Stimulated activated memory B cell treated with anti-CD40 and anti-IgM and Interleukin-4, amounts not matched to agents 10 μg/mL and 1 μg/mL and 100 μg/mL, for 72 hours (primary cell): ENCODE measurements around the gene FLOT2.
"Not testable (repeated sequence)": the region's sequence is repeated elsewhere in the genome, so short reads cannot be mapped to it uniquely, and the experiment has no call there.

Experiments used
- ATAC-seq: fragments of 150-1000 bp; cut with Tn5 transposase; 2 replicates; pipeline ENCODE4 v1.10.0; 2021
- H3K27ac Mint-ChIP-seq: one replicate; pipeline ENCODE4 v1.8.0; 2022; ENCODE audit warnings: mild to moderate bottlenecking, mixed read lengths
- H3K27me3 Mint-ChIP-seq: one replicate; pipeline ENCODE4 v1.8.0; 2022; ENCODE audit warnings: mixed read lengths
- H3K36me3 Mint-ChIP-seq: one replicate; pipeline ENCODE4 v1.8.0; 2022; ENCODE audit warnings: mixed read lengths
- H3K4me1 Mint-ChIP-seq: one replicate; pipeline ENCODE4 v1.8.0; 2022; ENCODE audit warnings: mixed read lengths
- H3K4me3 Mint-ChIP-seq: one replicate; pipeline ENCODE4 v1.8.0; 2022; ENCODE audit warnings: mild to moderate bottlenecking, moderate library complexity, mixed read lengths
- H3K9me3 Mint-ChIP-seq: one replicate; pipeline ENCODE4 v1.8.0; 2022; ENCODE audit warnings: mixed read lengths

The FLOT2 gene

GRCh38 chr17:28858801-28859355 lies 38.7 kb downstream of the FLOT2 start:
- Mint-ChIP-seq H3K9me3 (no peaks in the 10 kb centered on the region), H3K27ac (peak overlapping the region; percentile 82), H3K4me1 (peaks cover 22% of the 10 kb centered on the region), H3K4me3 (no peak overlapping the region), H3K27me3 (no peaks in the 10 kb centered on the region), H3K36me3 (peaks cover 47% of the 10 kb centered on the region)
- ATAC-seq, result no peak

DNA sequence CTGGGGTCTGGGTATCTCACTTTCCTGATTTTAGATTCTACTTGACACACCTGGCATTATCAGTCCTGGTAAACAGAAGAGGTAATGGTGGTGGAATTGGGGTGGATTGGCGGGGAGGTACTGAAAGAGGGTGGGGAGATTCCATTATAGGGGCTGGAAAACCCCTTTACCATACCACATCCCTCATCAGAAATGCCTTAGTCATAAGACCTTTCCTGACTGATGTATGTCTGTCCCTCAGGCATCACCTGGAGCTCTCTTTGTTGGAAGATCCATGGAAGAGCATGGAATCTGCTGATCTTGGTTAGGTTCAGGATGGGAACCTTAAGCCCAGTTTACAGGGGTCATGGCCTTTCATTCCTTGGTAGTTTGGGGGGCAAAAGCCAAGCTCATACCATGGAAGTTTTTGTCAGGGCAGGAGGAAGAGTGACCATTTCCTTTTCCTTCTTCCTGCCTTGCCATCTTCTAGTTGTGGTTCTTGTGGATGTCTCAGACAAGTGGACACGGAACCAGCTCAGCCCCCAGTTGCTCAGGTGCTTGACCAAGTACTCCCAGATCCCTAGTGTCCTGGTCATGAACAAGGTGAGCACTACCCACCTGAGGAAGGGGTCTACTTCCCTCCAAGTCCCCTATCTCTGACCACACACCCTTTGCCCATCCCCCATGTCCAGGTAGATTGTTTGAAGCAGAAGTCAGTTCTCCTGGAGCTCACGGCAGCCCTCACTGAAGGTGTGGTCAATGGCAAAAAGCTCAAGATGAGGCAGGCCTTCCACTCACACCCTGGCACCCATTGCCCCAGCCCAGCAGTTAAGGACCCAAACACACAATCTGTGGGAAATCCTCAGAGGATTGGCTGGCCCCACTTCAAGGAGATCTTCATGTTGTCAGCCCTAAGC lies 39.4 kb downstream of the FLOT2 start:
- Mint-ChIP-seq H3K27ac (peak overlapping the region; percentile 82), H3K4me3 (no peak overlapping the region), H3K4me1 (peaks cover 22% of the 10 kb centered on the region), H3K27me3 (no peaks in the 10 kb centered on the region), H3K36me3 (peaks cover 47% of the 10 kb centered on the region), H3K9me3 (no peaks in the 10 kb centered on the region)
- ATAC-seq, result no peak

- Mint-ChIP-seq H3K27me3 (no peaks in the 10 kb centered on the region), H3K36me3 (peaks cover 34% of the 10 kb centered on the region), H3K4me1 (peaks cover 22% of the 10 kb centered on the region), H3K9me3 (no peaks in the 10 kb centered on the region), H3K4me3 (peak overlapping the region; percentile 46), H3K27ac (peak overlapping the region; percentile 44)
- ATAC-seq, result no peak
Observed at GRCh38 chr17:28856028-28856574, 41.4 kb downstream of the FLOT2 start.

- Mint-ChIP-seq H3K27me3 (no peaks in the 10 kb centered on the region), H3K27ac (peak overlapping the region; percentile 81), H3K4me1 (peaks cover 22% of the 10 kb centered on the region), H3K9me3 (no peaks in the 10 kb centered on the region), H3K36me3 (peaks cover 29% of the 10 kb centered on the region), H3K4me3 (peak overlapping the region; percentile 88)
- ATAC-seq, result no peak
Observed at GRCh38 chr17:28855336-28855679, 42.2 kb downstream of the FLOT2 start.

DNA sequence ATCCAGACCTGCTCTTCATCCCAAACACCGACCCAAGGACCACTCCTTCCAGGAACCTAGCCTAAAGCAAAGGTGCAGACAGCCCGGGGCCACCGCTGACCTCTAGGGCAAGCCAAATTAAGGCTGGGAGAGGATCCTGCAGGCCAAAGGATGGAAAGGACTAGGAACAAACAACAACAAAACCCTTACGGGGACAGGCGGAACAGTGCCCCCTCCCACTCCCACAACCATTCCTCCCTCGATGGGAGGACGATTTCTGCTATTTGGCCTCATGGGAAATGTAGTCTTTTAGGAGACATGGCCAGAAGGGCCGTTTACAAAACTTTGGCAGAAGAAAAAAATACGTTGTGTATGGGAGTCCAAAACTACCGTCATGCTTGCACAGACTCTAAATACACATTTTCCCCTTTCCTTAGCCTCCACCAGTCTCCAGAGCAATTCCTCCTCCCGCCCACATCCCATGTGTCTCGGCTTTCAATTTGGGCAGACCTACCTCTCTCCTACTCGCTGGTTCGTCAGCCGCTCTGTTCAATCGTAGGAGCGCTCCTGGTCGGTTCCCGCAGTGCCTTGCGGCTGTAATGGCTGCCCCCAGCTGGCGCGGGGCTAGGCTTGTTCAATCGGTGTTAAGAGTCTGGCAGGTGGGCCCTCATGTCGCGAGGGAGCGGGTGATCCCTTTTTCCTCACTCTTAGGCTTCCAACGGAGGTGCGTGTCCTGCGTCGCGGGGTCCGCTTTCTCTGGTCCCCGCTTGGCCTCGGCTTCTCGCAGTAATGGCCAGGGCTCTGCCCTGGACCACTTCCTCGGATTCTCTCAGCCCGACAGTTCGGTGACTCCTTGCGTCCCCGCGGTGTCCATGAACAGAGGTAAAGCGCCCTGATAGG lies 42.8 kb downstream of the FLOT2 start, which contains the start of gene ERAL1:
Gene ERAL1 (plus strand): TSS at position 560 of the 879 bp plus-strand sequence. CDS start 19 bp downstream, at position 579.
- H3K4me3 Mint-ChIP-seq, result peak within 1 kb of the TSS; percentile 88
- H3K27me3 Mint-ChIP-seq, result no peaks in the 10 kb centered on the region
- peaks cover 26% of the 10 kb centered on the region for H3K36me3 Mint-ChIP-seq
- H3K4me1 Mint-ChIP-seq, result peaks cover 22% of the 10 kb centered on the region
- peak; percentile 99 for ATAC-seq
- H3K27ac Mint-ChIP-seq, result peak within 1 kb of the TSS; percentile 81
- no peaks in the 10 kb centered on the region for H3K9me3 Mint-ChIP-seq

- Mint-ChIP-seq H3K27me3 (no peaks in the 10 kb centered on the region), H3K27ac (no peak overlapping the region), H3K4me3 (no peak overlapping the region), H3K36me3 (peaks cover 13% of the 10 kb centered on the region), H3K4me1 (peaks cover 14% of the 10 kb centered on the region), H3K9me3 (no peaks in the 10 kb centered on the region)
- no peak for ATAC-seq
Observed at GRCh38 chr17:28853295-28853694, 44.2 kb downstream of the FLOT2 start.

GRCh38 chr17:28849281-28849680 lies 48.3 kb downstream of the FLOT2 start:
- H3K27me3 Mint-ChIP-seq, result no peaks in the 10 kb centered on the region
- H3K36me3 Mint-ChIP-seq, result no peaks in the 10 kb centered on the region
- ATAC-seq, result no peak
- H3K4me3 Mint-ChIP-seq, result no peak overlapping the region
- no peak overlapping the region for H3K27ac Mint-ChIP-seq
- no peaks in the 10 kb centered on the region for H3K4me1 Mint-ChIP-seq
- no peaks in the 10 kb centered on the region for H3K9me3 Mint-ChIP-seq

DNA sequence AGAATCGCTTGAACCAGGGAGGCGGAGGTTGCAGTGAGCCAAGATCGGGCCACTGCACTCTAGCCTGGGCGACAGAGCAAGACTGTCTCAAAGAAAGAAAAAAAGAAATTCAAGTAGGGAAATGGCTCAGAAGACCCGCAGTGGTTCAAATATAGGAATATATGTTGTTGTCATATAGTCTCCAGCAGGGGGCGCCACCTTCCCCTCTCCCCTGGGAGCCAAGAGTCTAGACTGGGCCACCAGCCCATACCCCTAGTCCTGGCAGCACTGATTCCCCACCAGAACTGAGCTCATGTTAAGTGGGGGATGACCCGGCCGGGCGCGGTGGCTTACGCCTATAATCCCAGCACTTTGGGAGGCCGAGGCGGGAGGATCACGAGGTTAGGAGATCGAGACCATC lies 48.9 kb downstream of the FLOT2 start:
- not testable (repeated sequence) for H3K27me3 Mint-ChIP-seq, H3K27ac Mint-ChIP-seq, H3K4me1 Mint-ChIP-seq, H3K4me3 Mint-ChIP-seq, H3K36me3 Mint-ChIP-seq, ATAC-seq, H3K9me3 Mint-ChIP-seq

DNA sequence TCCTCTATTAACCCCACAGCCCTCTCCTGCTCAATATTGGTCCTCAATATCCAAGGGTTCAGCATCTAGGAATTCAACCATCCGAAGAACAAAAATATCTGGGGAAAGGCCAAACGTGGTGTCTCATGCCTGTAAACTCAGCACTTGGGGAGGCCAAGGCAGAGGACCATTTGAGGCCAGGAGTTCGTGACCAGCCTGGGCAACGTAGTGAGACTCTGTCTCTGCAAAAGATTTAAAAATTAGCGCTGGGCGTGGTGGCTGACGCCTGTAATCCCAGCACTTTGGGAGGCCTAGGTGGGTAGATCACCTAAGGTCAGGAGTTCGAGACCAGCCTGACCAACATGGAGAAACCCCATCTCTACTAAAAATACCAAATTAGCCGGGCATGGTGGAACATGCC lies 50.8 kb downstream of the FLOT2 start:
- H3K4me3 Mint-ChIP-seq, result not testable (repeated sequence)

GRCh38 chr17:28846231-28846630 lies 51.3 kb downstream of the FLOT2 start:
- Mint-ChIP-seq H3K4me1 (peaks cover 15% of the 10 kb centered on the region), H3K27me3 (no peaks in the 10 kb centered on the region), H3K9me3 (no peaks in the 10 kb centered on the region), H3K36me3 (no peaks in the 10 kb centered on the region), H3K4me3 (no peak overlapping the region), H3K27ac (no peak overlapping the region)
- no peak for ATAC-seq

More for the DNA sequence above, 50.8 kb downstream of the FLOT2 start:
- not testable (repeated sequence) for ATAC-seq, H3K36me3 Mint-ChIP-seq, H3K9me3 Mint-ChIP-seq, H3K27ac Mint-ChIP-seq, H3K27me3 Mint-ChIP-seq
- peaks cover 12% of the 10 kb centered on the region for H3K4me1 Mint-ChIP-seq

DNA sequence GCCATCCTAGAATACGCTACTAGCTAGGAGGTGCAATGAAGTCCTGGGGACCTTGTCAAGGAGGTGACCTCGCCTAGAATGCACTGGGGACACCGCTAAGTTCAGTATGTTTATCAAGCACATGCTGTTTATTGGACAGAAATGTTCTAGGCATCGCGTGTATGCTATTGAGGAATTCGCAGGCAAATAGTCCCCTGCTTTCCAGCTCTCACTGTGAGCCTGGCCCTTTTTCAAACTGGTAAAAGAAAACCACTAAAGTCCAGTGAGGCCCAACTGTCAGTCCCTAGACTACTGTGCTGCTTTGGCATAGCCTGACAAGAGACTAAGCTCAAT lies 53.8 kb downstream of the FLOT2 start:
- no peaks in the 10 kb centered on the region for H3K36me3 Mint-ChIP-seq
- peak overlapping the region; percentile 31 for H3K4me3 Mint-ChIP-seq
- no peak overlapping the region for H3K27ac Mint-ChIP-seq
- H3K27me3 Mint-ChIP-seq, result no peaks in the 10 kb centered on the region
- ATAC-seq, result no peak
- H3K9me3 Mint-ChIP-seq, result no peaks in the 10 kb centered on the region
- peaks cover 23% of the 10 kb centered on the region for H3K4me1 Mint-ChIP-seq

DNA sequence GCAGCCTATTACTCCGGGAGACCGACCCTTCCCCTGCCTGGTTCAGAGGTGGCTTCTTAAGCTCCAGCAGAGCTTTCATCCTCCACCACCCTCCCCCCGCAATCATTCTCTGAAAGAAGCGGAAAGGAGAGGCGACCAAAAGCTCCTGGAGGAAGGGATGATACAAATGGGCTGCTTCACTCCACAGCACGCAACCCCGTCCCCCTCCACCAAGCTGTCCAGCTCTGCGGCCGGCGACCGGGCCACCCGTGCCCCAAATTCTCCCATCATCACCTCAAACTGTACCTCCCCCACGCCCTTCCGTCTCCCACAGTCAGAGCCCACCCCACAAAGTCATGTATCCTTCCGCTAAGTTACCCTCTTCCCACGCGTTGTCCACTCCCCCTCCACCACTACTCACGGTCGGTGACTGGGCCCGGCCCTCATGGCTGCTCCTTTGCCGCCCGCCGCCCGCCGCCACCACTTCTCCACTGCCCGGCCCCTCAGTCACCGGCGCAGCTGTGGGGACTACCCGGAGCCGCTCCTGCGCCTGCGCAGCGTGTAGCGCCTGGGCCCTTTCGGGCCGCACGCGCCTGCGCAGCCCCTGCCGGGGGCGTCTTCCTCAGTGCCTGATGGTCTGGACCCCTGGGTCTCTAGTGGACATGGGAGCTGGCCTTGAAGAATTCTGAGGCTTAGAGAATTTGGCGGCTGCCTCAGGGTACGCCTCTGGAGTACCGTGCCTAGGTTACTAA lies 55.1 kb downstream of the FLOT2 start, which contains the start of gene FAM222B:
Gene FAM222B (minus strand): TSS at position 509 of the 731 bp plus-strand sequence. CDS start 76,123 bp downstream, outside the sequence.
- no peaks in the 10 kb centered on the region for H3K36me3 Mint-ChIP-seq
- peak; percentile 99 for ATAC-seq
- peak within 1 kb of the TSS; percentile 93 for H3K4me3 Mint-ChIP-seq
- H3K27me3 Mint-ChIP-seq, result no peaks in the 10 kb centered on the region
- peaks cover 23% of the 10 kb centered on the region for H3K4me1 Mint-ChIP-seq
- H3K9me3 Mint-ChIP-seq, result no peaks in the 10 kb centered on the region
- peak within 1 kb of the TSS; percentile 91 for H3K27ac Mint-ChIP-seq

DNA sequence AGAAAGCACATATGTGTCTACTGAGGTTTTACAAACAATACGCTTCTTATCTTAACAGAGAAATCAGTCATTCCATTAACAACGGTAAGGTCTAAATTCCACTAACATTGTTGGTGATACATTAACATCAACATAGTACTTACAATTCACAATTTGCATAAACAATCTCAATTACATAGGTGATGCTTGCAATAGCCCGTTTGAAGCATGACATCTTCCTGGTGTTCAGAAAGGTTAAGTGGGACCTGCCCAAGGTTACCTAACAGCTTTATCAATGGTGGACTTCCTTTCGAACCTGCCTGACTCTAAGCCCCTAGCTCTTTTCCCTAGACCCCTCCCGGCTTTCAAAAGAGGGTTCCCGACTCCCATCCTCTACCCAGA lies 55.6 kb downstream of the FLOT2 start:
- no peaks in the 10 kb centered on the region for H3K9me3 Mint-ChIP-seq
- peaks cover 23% of the 10 kb centered on the region for H3K4me1 Mint-ChIP-seq
- peak overlapping the region; percentile 93 for H3K4me3 Mint-ChIP-seq
- peak; percentile 44 for ATAC-seq
- H3K27me3 Mint-ChIP-seq, result no peaks in the 10 kb centered on the region
- no peaks in the 10 kb centered on the region for H3K36me3 Mint-ChIP-seq
- H3K27ac Mint-ChIP-seq, result peak overlapping the region; percentile 91

DNA sequence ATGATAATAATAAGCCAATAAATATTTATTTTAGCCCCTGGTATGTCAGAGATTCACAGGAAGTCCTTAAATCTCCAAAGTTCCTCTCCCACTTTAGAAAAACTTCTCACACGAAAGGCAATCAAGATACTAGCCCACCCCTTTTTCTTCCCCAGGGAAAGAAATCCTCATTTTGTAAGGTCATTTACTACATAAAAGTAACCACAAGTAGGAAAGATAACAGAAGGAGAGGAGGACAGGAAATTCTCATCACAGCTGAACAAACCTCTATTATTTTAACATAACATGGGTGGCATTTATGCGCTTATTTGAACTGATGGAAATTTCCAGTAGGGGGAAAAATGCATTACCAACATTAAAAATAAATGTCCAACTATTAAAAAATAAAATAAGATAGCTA lies 58.3 kb downstream of the FLOT2 start:
- Mint-ChIP-seq H3K4me3 (no peak overlapping the region), H3K36me3 (peaks cover 3% of the 10 kb centered on the region), H3K4me1 (peaks cover 26% of the 10 kb centered on the region), H3K27me3 (no peaks in the 10 kb centered on the region), H3K9me3 (no peaks in the 10 kb centered on the region), H3K27ac (no peak overlapping the region)
- ATAC-seq, result no peak
